GM12892 (cell line): ENCODE data around the gene AMER1.

Source experiments
- POLR2A ChIP-seq: IDR thresholded peaks from 2 replicates; pipeline ENCODE4 v1.6.1; 2011; ENCODE audit warnings: low read depth, low read length, control low read depth
- POLR2AphosphoS5 ChIP-seq: IDR thresholded peaks from 2 replicates; pipeline ENCODE4 v1.6.1; 2011; ENCODE audit warnings: low read depth, low read length, control low read depth
- TAF1 ChIP-seq: IDR thresholded peaks from 2 replicates; pipeline ENCODE4 v1.6.1; 2011; ENCODE audit warnings: low read depth, mild to moderate bottlenecking, control low read depth, low read length, borderline replicate concordance

DNA sequence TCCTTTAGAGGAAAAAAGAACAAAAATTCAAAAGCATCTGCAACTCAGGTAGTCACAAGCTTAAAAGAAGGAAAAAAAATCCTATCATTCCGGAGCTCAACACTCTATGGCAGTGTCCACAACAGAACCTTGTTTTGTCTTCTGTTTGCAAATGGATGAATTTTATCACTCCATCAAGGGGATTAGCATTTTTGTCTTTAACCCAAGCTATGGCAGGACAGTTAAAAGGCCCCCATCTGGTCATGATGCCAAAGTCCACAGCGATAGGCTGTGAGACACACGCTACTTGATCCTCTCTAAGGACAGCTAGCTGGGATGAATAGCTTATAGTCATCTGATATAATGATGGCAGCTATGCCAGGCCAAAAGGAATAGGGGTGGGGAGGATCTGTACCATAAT, 16.6 kb downstream of the AMER1 start:
- TF ChIP-seq POLR2A = no peak
- TF ChIP-seq TAF1 = no peak
- no peak for TF ChIP-seq POLR2AphosphoS5
